Natural killer cell (primary cell): ENCODE measurements around the gene PGP. TPM values are rescaled to one million over a fixed set of nuclear protein-coding genes. Genes with fewer than 3 reads are reported as not detected.

Source experiments
- ATAC-seq, 3 donors: fragments of 150-1000 bp in 2 of 3; fragments of 200-7000 bp in 1 of 3; cut with Tn5 transposase; 1 replicate in 1 of 3; 2 replicates in 2 of 3; pipeline ENCODE4 v1.10.0; 2021; ENCODE audit warnings: mild to moderate bottlenecking in 2 of 3, moderate library complexity in 2 of 3
- DNase-seq, 2 donors: peaks; one replicate each; pipeline versions ENCODE4 v3.0.0 to v3.0.0-alpha.2; 2013 to 2021; ENCODE audit warnings: mixed read lengths in 1 of 2
- H3K27ac ChIP-seq: one replicate; pipeline ENCODE4 v1.5.1; 2013; ENCODE audit warnings: mild to moderate bottlenecking, low read length
- H3K27me3 ChIP-seq: one replicate; pipeline ENCODE4 v1.6.1; 2013; ENCODE audit warnings: low read length; ENCODE audit not compliant: control insufficient read depth, insufficient read depth
- H3K36me3 ChIP-seq: one replicate; pipeline ENCODE4 v1.6.1; 2013; ENCODE audit warnings: low read length; ENCODE audit not compliant: control insufficient read depth, insufficient read depth
- H3K4me1 ChIP-seq: one replicate; pipeline ENCODE4 v1.6.1; 2013; ENCODE audit warnings: low read length; ENCODE audit not compliant: control insufficient read depth, insufficient read depth
- H3K4me3 ChIP-seq: one replicate; pipeline ENCODE4 v1.5.1; 2013; ENCODE audit warnings: low read length
- H3K9me3 ChIP-seq: one replicate; pipeline ENCODE4 v1.6.1; 2013; ENCODE audit warnings: low read length; ENCODE audit not compliant: control insufficient read depth, insufficient read depth
- H3K27ac Mint-ChIP-seq, 2 donors: one replicate each; pipeline ENCODE4 v1.8.0; 2022; ENCODE audit warnings: mild to moderate bottlenecking in 2 of 2, mixed read lengths in 2 of 2, moderate library complexity in 1 of 2
- H3K27me3 Mint-ChIP-seq, 2 donors: one replicate each; pipeline ENCODE4 v1.8.0; 2022; ENCODE audit warnings: low read depth in 2 of 2, mixed read lengths in 2 of 2
- H3K36me3 Mint-ChIP-seq: one replicate; pipeline ENCODE4 v1.8.0; 2022; ENCODE audit warnings: mixed read lengths
- H3K4me1 Mint-ChIP-seq, 2 donors: one replicate each; pipeline ENCODE4 v1.8.0; 2022; ENCODE audit warnings: mixed read lengths in 2 of 2
- H3K4me3 Mint-ChIP-seq: one replicate; pipeline ENCODE4 v1.8.0; 2022; ENCODE audit warnings: mild to moderate bottlenecking, moderate library complexity, mixed read lengths
- H3K9me3 Mint-ChIP-seq, 2 donors: one replicate each; pipeline ENCODE4 v1.8.0; 2022; ENCODE audit warnings: mixed read lengths in 2 of 2
- WGBS: methylation state at CpG from one replicate; pipeline ENCODE4 v1.1.7; 2013; ENCODE audit warnings: missing lambda C conversion rate; ENCODE audit not compliant: insufficient coverage; 5-methylcytosine and 5-hydroxymethylcytosine counted together
- intact Hi-C: fragments of 100-400 bp; cut with micrococcal nuclease; formaldehyde crosslinking; loops from one replicate; pipeline ENCODE4 v1.14.2; 2022
- total RNA-seq, 4 donors: library from RNA; stranded (reverse); fragments of 120-200 nt in 1 of 4; gene quantifications; one replicate each; pipeline versions ENCODE4 v1.2.3 to v1.2.4, GENCODE V29; 2013 to 2022
- TF ChIP-seq, protein P1 (sequence below): fragments of 200-600 bp; IDR thresholded peaks from one replicate; pipeline ENCODE4 v1.8.0; 2022; ENCODE audit warnings: antibody characterized with exemption

The PGP gene
- total RNA-seq, 3 donors from 2014 or later (not counting 1 experiment from before 2014, with no cell fraction given), result 9.7 to 12.8 (median 12.4) TPM

DNA sequence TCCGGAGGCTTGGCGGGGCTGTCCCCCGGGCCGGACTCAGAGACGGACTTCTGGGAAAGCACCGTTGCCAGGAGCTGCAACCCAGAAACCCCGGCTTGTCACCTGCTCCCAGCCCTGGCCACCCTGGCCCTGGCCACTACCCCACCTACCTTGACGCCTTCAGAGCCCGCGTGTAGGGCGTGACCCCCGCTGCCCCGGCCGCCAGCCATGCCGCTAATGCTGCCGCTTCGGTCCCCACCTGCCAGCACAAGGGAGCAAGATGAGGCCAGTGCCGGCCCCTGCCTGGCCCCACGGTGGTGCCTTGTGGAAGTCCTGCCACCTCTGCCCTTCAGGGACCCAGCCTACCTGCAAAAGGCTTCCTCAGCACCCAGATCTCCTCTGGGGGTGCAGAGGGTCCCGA is 29.7 kb downstream of the PGP start:
- ATAC-seq, result no peak
- TF ChIP-seq, protein P1, sequence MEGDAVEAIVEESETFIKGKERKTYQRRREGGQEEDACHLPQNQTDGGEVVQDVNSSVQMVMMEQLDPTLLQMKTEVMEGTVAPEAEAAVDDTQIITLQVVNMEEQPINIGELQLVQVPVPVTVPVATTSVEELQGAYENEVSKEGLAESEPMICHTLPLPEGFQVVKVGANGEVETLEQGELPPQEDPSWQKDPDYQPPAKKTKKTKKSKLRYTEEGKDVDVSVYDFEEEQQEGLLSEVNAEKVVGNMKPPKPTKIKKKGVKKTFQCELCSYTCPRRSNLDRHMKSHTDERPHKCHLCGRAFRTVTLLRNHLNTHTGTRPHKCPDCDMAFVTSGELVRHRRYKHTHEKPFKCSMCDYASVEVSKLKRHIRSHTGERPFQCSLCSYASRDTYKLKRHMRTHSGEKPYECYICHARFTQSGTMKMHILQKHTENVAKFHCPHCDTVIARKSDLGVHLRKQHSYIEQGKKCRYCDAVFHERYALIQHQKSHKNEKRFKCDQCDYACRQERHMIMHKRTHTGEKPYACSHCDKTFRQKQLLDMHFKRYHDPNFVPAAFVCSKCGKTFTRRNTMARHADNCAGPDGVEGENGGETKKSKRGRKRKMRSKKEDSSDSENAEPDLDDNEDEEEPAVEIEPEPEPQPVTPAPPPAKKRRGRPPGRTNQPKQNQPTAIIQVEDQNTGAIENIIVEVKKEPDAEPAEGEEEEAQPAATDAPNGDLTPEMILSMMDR, result no peak

DNA sequence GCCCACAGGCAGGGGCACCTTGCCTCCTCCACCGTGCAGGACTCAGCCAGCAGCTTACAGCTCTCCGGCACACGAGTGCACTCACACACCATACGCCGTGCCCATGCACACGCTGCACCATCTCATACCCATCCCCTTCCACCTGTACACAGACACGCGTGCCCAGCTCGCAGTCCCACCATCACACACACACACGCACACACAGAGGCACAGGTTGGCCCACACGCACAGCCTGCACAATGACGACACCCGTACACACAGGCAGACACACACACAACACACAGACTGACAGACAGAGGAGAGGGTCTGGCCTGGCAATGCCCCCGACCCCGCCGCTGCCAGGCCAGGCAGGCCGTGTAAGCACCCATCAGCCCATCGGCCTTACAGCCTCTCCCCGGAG is 30.3 kb downstream of the PGP start:
- ATAC-seq, result no peak
- no peaks in the 10 kb centered on the region for H3K36me3 ChIP-seq
- intact Hi-C loops, result no loop called here
- no peaks in the 10 kb centered on the region for H3K36me3 Mint-ChIP-seq
- no peaks in the 10 kb centered on the region for H3K4me1 ChIP-seq
- DNase-seq, result no peak
- TF ChIP-seq, protein P1, result no peak
- no peaks in the 10 kb centered on the region for H3K9me3 Mint-ChIP-seq
- H3K27me3 Mint-ChIP-seq, result no peaks in the 10 kb centered on the region
- no peak overlapping the region for H3K4me3 ChIP-seq
- peaks cover 0 to 6% of the 10 kb centered on the region in 2 donors for H3K4me1 Mint-ChIP-seq
- no peak overlapping the region for H3K27ac ChIP-seq
- H3K27me3 ChIP-seq, result no peaks in the 10 kb centered on the region
- no peaks in the 10 kb centered on the region for H3K9me3 ChIP-seq
- no peak overlapping the region for H3K4me3 Mint-ChIP-seq
- WGBS, result 90% methylated on average over 19 of the region's 19 CpGs
- no peak overlapping the region for H3K27ac Mint-ChIP-seq

More for the DNA sequence above, 29.7 kb downstream of the PGP start:
- H3K4me1 Mint-ChIP-seq, result peaks cover 0 to 6% of the 10 kb centered on the region in 2 donors
- H3K27me3 Mint-ChIP-seq, result no peaks in the 10 kb centered on the region
- H3K27ac ChIP-seq, result no peak overlapping the region
- H3K36me3 ChIP-seq, result no peaks in the 10 kb centered on the region
- DNase-seq, result no peak
- H3K27ac Mint-ChIP-seq, result no peak overlapping the region
- H3K36me3 Mint-ChIP-seq, result no peaks in the 10 kb centered on the region
- no peaks in the 10 kb centered on the region for H3K27me3 ChIP-seq
- intact Hi-C loops, result no loop called here
- 91% methylated on average over 20 of the region's 20 CpGs for WGBS
- H3K4me3 ChIP-seq, result no peak overlapping the region
- no peaks in the 10 kb centered on the region for H3K9me3 ChIP-seq
- no peaks in the 10 kb centered on the region for H3K9me3 Mint-ChIP-seq
- no peak overlapping the region for H3K4me3 Mint-ChIP-seq
- no peaks in the 10 kb centered on the region for H3K4me1 ChIP-seq

DNA sequence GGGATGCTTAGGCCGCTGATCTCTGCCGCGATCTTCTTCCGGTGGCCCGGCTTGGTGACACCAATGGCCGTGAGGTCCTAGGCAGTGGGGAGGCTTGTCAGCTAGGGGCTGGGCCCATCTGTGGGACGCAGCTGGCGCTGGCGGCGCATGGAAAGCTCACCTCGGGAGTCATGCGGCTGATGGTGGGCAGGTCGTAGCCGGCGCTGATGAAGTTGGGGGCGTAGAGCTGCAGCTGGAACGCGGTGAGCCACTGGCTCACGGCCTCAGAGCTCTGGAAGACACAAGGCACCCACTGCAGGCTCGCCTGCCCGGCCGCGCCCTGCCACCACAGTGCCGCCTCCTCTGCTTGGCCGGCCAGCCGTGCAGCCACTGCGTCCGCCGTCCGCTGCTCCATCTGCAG is 31.0 kb downstream of the PGP start:
- H3K9me3 ChIP-seq, result no peaks in the 10 kb centered on the region
- TF ChIP-seq, protein P1, result no peak
- no peaks in the 10 kb centered on the region for H3K27me3 ChIP-seq
- no peak for DNase-seq
- no peaks in the 10 kb centered on the region for H3K9me3 Mint-ChIP-seq
- peaks cover 0 to 6% of the 10 kb centered on the region in 2 donors for H3K4me1 Mint-ChIP-seq
- no peaks in the 10 kb centered on the region for H3K36me3 ChIP-seq
- no peaks in the 10 kb centered on the region for H3K4me1 ChIP-seq
- no peak overlapping the region for H3K4me3 Mint-ChIP-seq
- H3K27me3 Mint-ChIP-seq, result no peaks in the 10 kb centered on the region
- 94% methylated on average over 30 of the region's 30 CpGs for WGBS
- H3K27ac Mint-ChIP-seq, result no peak overlapping the region
- ATAC-seq, result no peak
- intact Hi-C loops, result no loop called here
- H3K36me3 Mint-ChIP-seq, result no peaks in the 10 kb centered on the region
- H3K27ac ChIP-seq, result no peak overlapping the region
- no peak overlapping the region for H3K4me3 ChIP-seq

DNA sequence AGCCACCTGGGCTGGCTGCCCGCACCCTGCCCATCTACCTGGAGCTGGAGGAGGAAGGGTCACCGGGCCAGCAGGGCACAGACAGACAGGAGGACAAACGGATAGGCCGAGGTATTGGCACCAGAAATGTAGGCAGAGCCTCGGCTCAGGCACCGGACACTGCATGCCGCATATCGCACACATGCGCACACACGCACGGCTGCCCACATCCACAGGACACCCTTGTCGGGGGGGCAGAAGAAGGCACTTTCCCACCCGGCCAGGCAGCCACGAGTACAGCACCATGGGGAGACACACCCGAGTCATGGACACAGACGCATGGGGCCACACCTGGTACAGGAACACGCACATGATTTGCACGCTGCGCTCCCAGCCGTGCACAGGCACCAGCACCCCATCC is 32.7 kb downstream of the PGP start:
- Histone ChIP-seq H3K4me1 (no peaks in the 10 kb centered on the region), H3K27ac (no peak overlapping the region), H3K4me3 (no peak overlapping the region), H3K36me3 (peaks cover 6% of the 10 kb centered on the region), H3K27me3 (no peaks in the 10 kb centered on the region), H3K9me3 (no peaks in the 10 kb centered on the region)
- intact Hi-C loops, result no loop called here
- Mint-ChIP-seq H3K36me3 (no peaks in the 10 kb centered on the region), H3K27ac (no peak overlapping the region), H3K4me1 (peaks cover 0 to 6% of the 10 kb centered on the region in 2 donors), H3K9me3 (no peaks in the 10 kb centered on the region), H3K27me3 (no peaks in the 10 kb centered on the region), H3K4me3 (no peak overlapping the region)
- ATAC-seq (no peak), DNase-seq (no peak)
- 83% methylated on average over 20 of the region's 20 CpGs for WGBS
- TF ChIP-seq, protein P1, result no peak
